Measurements from ENCODE around the gene DPF1. TPM values are rescaled to one million over a fixed set of nuclear protein-coding genes. Genes with fewer than 3 reads are reported as not detected.

DPF1 gene
- total RNA-seq, 2 donors from 2014 or later = not detected

GRCh38 chr19:38213911-38214625 is 10.0 kb downstream of the DPF1 start:
- no peaks in the 10 kb centered on the region for H3K4me1 ChIP-seq
- TF ChIP-seq, protein P1, sequence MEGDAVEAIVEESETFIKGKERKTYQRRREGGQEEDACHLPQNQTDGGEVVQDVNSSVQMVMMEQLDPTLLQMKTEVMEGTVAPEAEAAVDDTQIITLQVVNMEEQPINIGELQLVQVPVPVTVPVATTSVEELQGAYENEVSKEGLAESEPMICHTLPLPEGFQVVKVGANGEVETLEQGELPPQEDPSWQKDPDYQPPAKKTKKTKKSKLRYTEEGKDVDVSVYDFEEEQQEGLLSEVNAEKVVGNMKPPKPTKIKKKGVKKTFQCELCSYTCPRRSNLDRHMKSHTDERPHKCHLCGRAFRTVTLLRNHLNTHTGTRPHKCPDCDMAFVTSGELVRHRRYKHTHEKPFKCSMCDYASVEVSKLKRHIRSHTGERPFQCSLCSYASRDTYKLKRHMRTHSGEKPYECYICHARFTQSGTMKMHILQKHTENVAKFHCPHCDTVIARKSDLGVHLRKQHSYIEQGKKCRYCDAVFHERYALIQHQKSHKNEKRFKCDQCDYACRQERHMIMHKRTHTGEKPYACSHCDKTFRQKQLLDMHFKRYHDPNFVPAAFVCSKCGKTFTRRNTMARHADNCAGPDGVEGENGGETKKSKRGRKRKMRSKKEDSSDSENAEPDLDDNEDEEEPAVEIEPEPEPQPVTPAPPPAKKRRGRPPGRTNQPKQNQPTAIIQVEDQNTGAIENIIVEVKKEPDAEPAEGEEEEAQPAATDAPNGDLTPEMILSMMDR (IDR thresholded peaks at IDR 0.05) = no peak
- H3K36me3 ChIP-seq = no peaks in the 10 kb centered on the region
- no peak overlapping the region for H3K4me3 ChIP-seq
- intact Hi-C loops (cut with DNase I) = no loop called here
- no peak for DNase-seq
- no peaks in the 10 kb centered on the region for H3K9me3 ChIP-seq
- no peak overlapping the region for H3K9ac ChIP-seq (ENCODE audit: low read depth in 2 of 2, low read length in 2 of 2)
- no peak overlapping the region for H3K27ac ChIP-seq
- peaks cover 28% of the 10 kb centered on the region for H3K27me3 ChIP-seq

- no peak overlapping the region for H3K27ac ChIP-seq
- no peak for DNase-seq
- no peak overlapping the region for H3K9ac ChIP-seq (ENCODE audit: low read depth in 2 of 2, low read length in 2 of 2)
- no peak overlapping the region for H3K4me3 ChIP-seq
- H3K36me3 ChIP-seq = no peaks in the 10 kb centered on the region
- peaks cover 29% of the 10 kb centered on the region for H3K27me3 ChIP-seq
- no peaks in the 10 kb centered on the region for H3K9me3 ChIP-seq
- no peaks in the 10 kb centered on the region for H3K4me1 ChIP-seq
- TF ChIP-seq, protein P1 (IDR thresholded peaks at IDR 0.05) = no peak
- intact Hi-C loops (cut with DNase I) = no loop called here
Observed at GRCh38 chr19:38213469-38213868, 10.6 kb downstream of the DPF1 start.

- peaks cover 29% of the 10 kb centered on the region for H3K27me3 ChIP-seq
Observed at GRCh38 chr19:38211766-38212165, 12.3 kb downstream of the DPF1 start.

GRCh38 chr19:38211151-38211591 is 12.9 kb downstream of the DPF1 start:
- H3K4me1 ChIP-seq = no peaks in the 10 kb centered on the region
- no peak overlapping the region for H3K9ac ChIP-seq (ENCODE audit: low read depth in 2 of 2, low read length in 2 of 2)
- no peaks in the 10 kb centered on the region for H3K9me3 ChIP-seq
- H3K4me3 ChIP-seq = no peak overlapping the region
- DNase-seq = no peak
- intact Hi-C loops (cut with DNase I) = no loop called here
- peaks cover 29% of the 10 kb centered on the region for H3K27me3 ChIP-seq
- no peaks in the 10 kb centered on the region for H3K36me3 ChIP-seq
- TF ChIP-seq, protein P1 (IDR thresholded peaks at IDR 0.05) = no peak
- H3K27ac ChIP-seq = no peak overlapping the region

More at GRCh38 chr19:38211766-38212165, 12.3 kb downstream of the DPF1 start:
- H3K4me1 ChIP-seq = no peaks in the 10 kb centered on the region
- H3K27ac ChIP-seq = no peak overlapping the region
- H3K36me3 ChIP-seq = no peaks in the 10 kb centered on the region
- H3K9me3 ChIP-seq = no peaks in the 10 kb centered on the region
- H3K9ac ChIP-seq (ENCODE audit: low read depth in 2 of 2, low read length in 2 of 2) = no peak overlapping the region
- no peak for DNase-seq
- intact Hi-C loops (cut with DNase I) = no loop called here
- no peak overlapping the region for H3K4me3 ChIP-seq
- TF ChIP-seq, protein P1 (IDR thresholded peaks at IDR 0.05) = no peak

DNA sequence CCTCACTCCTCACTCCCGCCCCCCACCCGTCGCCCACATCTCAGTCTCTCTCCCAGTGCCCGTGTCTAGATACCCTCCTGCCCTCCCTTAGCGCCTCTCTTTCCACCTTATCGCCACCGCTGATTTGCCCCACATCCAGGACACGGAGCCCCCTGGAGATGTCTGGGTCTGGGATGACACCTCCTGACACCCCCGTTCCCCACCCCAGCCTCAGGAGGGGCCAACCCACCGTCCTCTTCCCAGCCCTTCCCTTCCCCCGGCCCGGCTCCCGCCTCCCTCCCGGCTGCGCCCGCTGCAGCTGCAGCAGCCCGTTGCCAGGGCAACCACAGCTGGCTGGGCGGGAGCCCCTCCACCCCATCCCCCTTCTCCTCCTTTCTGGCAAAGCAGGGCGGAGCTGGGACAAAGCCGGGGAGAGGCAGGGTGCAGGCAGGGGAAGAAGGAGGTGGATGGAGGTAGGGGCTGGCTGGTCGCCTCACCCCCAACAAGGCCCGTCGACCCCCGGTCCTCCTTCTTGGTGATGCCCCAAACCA is 13.5 kb downstream of the DPF1 start:
- H3K27me3 ChIP-seq = peaks cover 29% of the 10 kb centered on the region
- DNase-seq = peak; percentile 40
- no peaks in the 10 kb centered on the region for H3K36me3 ChIP-seq
- intact Hi-C loops (cut with DNase I) = no loop called here
- TF ChIP-seq, protein P1 (IDR thresholded peaks at IDR 0.05) = no peak
- no peak overlapping the region for H3K27ac ChIP-seq
- H3K4me1 ChIP-seq = no peaks in the 10 kb centered on the region
- no peaks in the 10 kb centered on the region for H3K9me3 ChIP-seq
- H3K4me3 ChIP-seq = no peak overlapping the region
- H3K9ac ChIP-seq (ENCODE audit: low read depth in 2 of 2, low read length in 2 of 2) = no peak overlapping the region
